ENCODE data around the gene RET.

GRCh38 chr10:43057831-43058340 is 19.0 kb upstream of the RET start:
- TF ChIP-seq POLR2A (IDR thresholded peaks at IDR 0.05; ENCODE audit: extremely low read depth, insufficient read length) (no peak), MYC (IDR thresholded peaks at IDR 0.05; ENCODE audit: low read depth, low read length) (no peak)
- TF ChIP-seq, protein P1, sequence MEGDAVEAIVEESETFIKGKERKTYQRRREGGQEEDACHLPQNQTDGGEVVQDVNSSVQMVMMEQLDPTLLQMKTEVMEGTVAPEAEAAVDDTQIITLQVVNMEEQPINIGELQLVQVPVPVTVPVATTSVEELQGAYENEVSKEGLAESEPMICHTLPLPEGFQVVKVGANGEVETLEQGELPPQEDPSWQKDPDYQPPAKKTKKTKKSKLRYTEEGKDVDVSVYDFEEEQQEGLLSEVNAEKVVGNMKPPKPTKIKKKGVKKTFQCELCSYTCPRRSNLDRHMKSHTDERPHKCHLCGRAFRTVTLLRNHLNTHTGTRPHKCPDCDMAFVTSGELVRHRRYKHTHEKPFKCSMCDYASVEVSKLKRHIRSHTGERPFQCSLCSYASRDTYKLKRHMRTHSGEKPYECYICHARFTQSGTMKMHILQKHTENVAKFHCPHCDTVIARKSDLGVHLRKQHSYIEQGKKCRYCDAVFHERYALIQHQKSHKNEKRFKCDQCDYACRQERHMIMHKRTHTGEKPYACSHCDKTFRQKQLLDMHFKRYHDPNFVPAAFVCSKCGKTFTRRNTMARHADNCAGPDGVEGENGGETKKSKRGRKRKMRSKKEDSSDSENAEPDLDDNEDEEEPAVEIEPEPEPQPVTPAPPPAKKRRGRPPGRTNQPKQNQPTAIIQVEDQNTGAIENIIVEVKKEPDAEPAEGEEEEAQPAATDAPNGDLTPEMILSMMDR (IDR thresholded peaks at IDR 0.05; ENCODE audit: low read depth, low read length): no peak

Data from NB4 (cell line).